Liver (tissue), 9 donors: ENCODE data around the gene RUFY1. TPM values are rescaled to one million over a fixed set of nuclear protein-coding genes. Genes with fewer than 3 reads are reported as not detected.

Experiments used
- DNase-seq: peaks from one replicate; pipeline ENCODE4 v3.0.0-alpha.2; 2017; ENCODE audit warnings: low spot score
- H3K27ac ChIP-seq, 2 donors: one replicate each; pipeline ENCODE4 v1.7.0; 2013; ENCODE audit warnings: inconsistent platforms in 2 of 2, low read length in 2 of 2, control low read depth in 1 of 2, low read depth in 1 of 2, mild to moderate bottlenecking in 1 of 2
- H3K27me3 ChIP-seq, 4 donors: one replicate each; pipeline versions ENCODE4 v1.6.1 to v1.7.0; 2013; ENCODE audit warnings: low read length in 3 of 4, inconsistent platforms in 1 of 4, mild to moderate bottlenecking in 1 of 4, moderate library complexity in 1 of 4; ENCODE audit not compliant: control insufficient read depth in 4 of 4, insufficient read depth in 4 of 4
- H3K36me3 ChIP-seq, 4 donors: one replicate each; pipeline versions ENCODE4 v1.6.1 to v1.7.0; 2013; ENCODE audit warnings: low read length in 3 of 4, mild to moderate bottlenecking in 3 of 4, low read depth in 1 of 4, moderate library complexity in 1 of 4; ENCODE audit not compliant: control insufficient read depth in 4 of 4, insufficient read depth in 3 of 4
- H3K4me1 ChIP-seq, 4 donors: one replicate each; pipeline versions ENCODE4 v1.6.1 to v1.7.0; 2013; ENCODE audit warnings: low read length in 3 of 4, mild to moderate bottlenecking in 3 of 4, moderate library complexity in 1 of 4; ENCODE audit not compliant: control insufficient read depth in 4 of 4, insufficient read depth in 4 of 4
- H3K4me3 ChIP-seq, 3 donors: one replicate each; pipeline versions ENCODE4 v1.6.1 to v1.7.0; 2013; ENCODE audit warnings: low read length in 3 of 3, control low read depth in 1 of 3, low read depth in 1 of 3, mild to moderate bottlenecking in 1 of 3
- H3K9ac ChIP-seq, 2 donors: one replicate each; pipeline ENCODE4 v1.7.0; 2013; ENCODE audit warnings: low read length in 2 of 2, mild to moderate bottlenecking in 2 of 2, moderate library complexity in 2 of 2, control low read depth in 1 of 2, low read depth in 1 of 2
- H3K9me3 ChIP-seq, 4 donors: one replicate each; pipeline versions ENCODE4 v1.6.1 to v1.7.0; 2013; ENCODE audit warnings: low read length in 3 of 4; ENCODE audit not compliant: control insufficient read depth in 4 of 4
- EGR1 ChIP-seq, 2 donors: IDR thresholded peaks; 2 replicates each; pipeline ENCODE4 v1.6.1; 2016 to 2018; ENCODE audit warnings: antibody characterized with exemption in 2 of 2, low read depth in 2 of 2
- FOXA1 ChIP-seq: IDR thresholded peaks from 2 replicates; pipeline ENCODE4 v1.6.1; 2016; ENCODE audit warnings: antibody characterized with exemption
- GABPA ChIP-seq, 2 donors: IDR thresholded peaks in 1 of 2; conservative IDR thresholded peaks in 1 of 2; 2 replicates each; pipeline ENCODE4 v1.6.1; 2016; ENCODE audit warnings: antibody characterized with exemption in 2 of 2, mild to moderate bottlenecking in 1 of 2, moderate library complexity in 1 of 2
- HNF4A ChIP-seq, 2 donors: conservative IDR thresholded peaks; 2 replicates each; pipeline ENCODE4 v1.6.1; 2016; ENCODE audit warnings: antibody characterized with exemption in 2 of 2, mild to moderate bottlenecking in 2 of 2
- HNF4G ChIP-seq: IDR thresholded peaks from 2 replicates; pipeline ENCODE4 v1.6.1; 2016; ENCODE audit warnings: antibody characterized with exemption
- JUND ChIP-seq, 2 donors: IDR thresholded peaks; 2 replicates each; pipeline ENCODE4 v1.6.1; 2016; ENCODE audit warnings: antibody characterized with exemption in 2 of 2
- NR2F2 ChIP-seq: IDR thresholded peaks from 2 replicates; pipeline ENCODE4 v1.6.1; 2016; ENCODE audit warnings: antibody characterized with exemption
- RXRA ChIP-seq, 2 donors: IDR thresholded peaks; 2 replicates each; pipeline ENCODE4 v1.6.1; 2017 to 2018; ENCODE audit warnings: antibody characterized with exemption in 2 of 2, mild to moderate bottlenecking in 1 of 2
- SP1 ChIP-seq: IDR thresholded peaks from 2 replicates; pipeline ENCODE4 v1.6.1; 2018; ENCODE audit warnings: antibody characterized with exemption, mild to moderate bottlenecking
- TAF1 ChIP-seq: conservative IDR thresholded peaks from 2 replicates; pipeline ENCODE4 v1.6.1; 2016; ENCODE audit warnings: antibody characterized with exemption, mild to moderate bottlenecking
- YY1 ChIP-seq: IDR thresholded peaks from 2 replicates; pipeline ENCODE4 v1.6.1; 2016; ENCODE audit warnings: antibody characterized with exemption, mild to moderate bottlenecking
- WGBS: extraction: QIAGEN DNeasy Blood & Tissue Kit; methylation state at CpG from one replicate; pipeline ENCODE4 v1.1.7; 2013; 5-methylcytosine and 5-hydroxymethylcytosine counted together
- polyA plus RNA-seq, 2 donors: library from polyadenylated mRNA; stranded (reverse) in 1 of 2; unstranded in 1 of 2; fragments of 200-250 nt in 1 of 2; fragments of >200 nt in 1 of 2; fragmentation: Nextera tagmentation in 1 of 2; extraction: Ambion mirVana in 1 of 2; gene quantifications; one replicate each; pipeline versions ENCODE4 v1.2.1 to v1.2.3, GENCODE V29; 2013 to 2015
- total RNA-seq, 2 donors: library from RNA; depleted of rRNA; stranded (reverse); fragments of >200 nt; gene quantifications; one replicate each; pipeline ENCODE4 v1.2.3, GENCODE V29; 2014
- TF ChIP-seq, protein P1 (sequence below): IDR thresholded peaks from 2 replicates; pipeline ENCODE4 v1.6.1; 2016; ENCODE audit warnings: antibody characterized with exemption
- TF ChIP-seq, protein P2 (sequence below): IDR thresholded peaks from 2 replicates; pipeline ENCODE4 v1.6.1; 2016; ENCODE audit warnings: antibody characterized with exemption
- TF ChIP-seq, protein P3 (sequence below): IDR thresholded peaks from 2 replicates; pipeline ENCODE4 v1.6.1; 2016; ENCODE audit warnings: antibody characterized with exemption
- TF ChIP-seq, protein P4 (sequence below): IDR thresholded peaks from 2 replicates; pipeline ENCODE4 v1.6.1; 2016; ENCODE audit warnings: antibody characterized with exemption, mild to moderate bottlenecking
- donor health status: healthy.
- donor health status: healthy.
- donor health status: healthy.
- donor health status: healthy.
- donor health status: healthy.

The RUFY1 gene
- total and polyA plus RNA-seq, 4 donors, result 11.6 to 25.2 (median 18.3) TPM

DNA sequence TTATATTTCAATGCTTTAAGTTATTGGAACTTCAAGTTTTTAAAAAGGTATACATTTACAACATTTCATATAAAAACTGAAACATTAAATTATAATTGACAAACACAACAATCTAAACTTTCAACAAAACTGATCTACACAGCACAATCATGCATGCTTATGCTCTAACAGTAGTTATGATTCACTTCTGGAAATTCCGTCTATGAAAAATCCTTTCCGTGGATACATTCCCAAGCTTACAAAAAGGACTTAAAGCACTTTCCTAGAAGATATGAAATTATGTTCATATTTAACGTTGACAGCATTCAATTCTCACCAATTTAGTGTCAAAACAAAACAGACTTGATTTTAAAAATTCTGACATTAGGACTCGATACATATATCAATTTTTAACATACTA, 69.4 kb downstream of the RUFY1 start:
- no peak for TF ChIP-seq EGR1 (IDR thresholded peaks at IDR 0.05; ENCODE audit: low read depth in 2 of 2)
- TF ChIP-seq NR2F2, result no peak
- TF ChIP-seq HNF4G, result no peak
- TF ChIP-seq FOXA1, result no peak
- TF ChIP-seq, protein P1, sequence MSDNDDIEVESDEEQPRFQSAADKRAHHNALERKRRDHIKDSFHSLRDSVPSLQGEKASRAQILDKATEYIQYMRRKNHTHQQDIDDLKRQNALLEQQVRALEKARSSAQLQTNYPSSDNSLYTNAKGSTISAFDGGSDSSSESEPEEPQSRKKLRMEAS, result no peak
- no peak for TF ChIP-seq TAF1
- no peak for TF ChIP-seq GABPA (IDR thresholded peaks at IDR 0.05 in 1 of 2, conservative IDR thresholded peaks at IDR 0.05 in 1 of 2)
- no peak for TF ChIP-seq JUND (IDR thresholded peaks at IDR 0.05)
- TF ChIP-seq, protein P2, sequence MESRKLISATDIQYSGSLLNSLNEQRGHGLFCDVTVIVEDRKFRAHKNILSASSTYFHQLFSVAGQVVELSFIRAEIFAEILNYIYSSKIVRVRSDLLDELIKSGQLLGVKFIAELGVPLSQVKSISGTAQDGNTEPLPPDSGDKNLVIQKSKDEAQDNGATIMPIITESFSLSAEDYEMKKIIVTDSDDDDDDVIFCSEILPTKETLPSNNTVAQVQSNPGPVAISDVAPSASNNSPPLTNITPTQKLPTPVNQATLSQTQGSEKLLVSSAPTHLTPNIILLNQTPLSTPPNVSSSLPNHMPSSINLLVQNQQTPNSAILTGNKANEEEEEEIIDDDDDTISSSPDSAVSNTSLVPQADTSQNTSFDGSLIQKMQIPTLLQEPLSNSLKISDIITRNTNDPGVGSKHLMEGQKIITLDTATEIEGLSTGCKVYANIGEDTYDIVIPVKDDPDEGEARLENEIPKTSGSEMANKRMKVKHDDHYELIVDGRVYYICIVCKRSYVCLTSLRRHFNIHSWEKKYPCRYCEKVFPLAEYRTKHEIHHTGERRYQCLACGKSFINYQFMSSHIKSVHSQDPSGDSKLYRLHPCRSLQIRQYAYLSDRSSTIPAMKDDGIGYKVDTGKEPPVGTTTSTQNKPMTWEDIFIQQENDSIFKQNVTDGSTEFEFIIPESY, result no peak

DNA sequence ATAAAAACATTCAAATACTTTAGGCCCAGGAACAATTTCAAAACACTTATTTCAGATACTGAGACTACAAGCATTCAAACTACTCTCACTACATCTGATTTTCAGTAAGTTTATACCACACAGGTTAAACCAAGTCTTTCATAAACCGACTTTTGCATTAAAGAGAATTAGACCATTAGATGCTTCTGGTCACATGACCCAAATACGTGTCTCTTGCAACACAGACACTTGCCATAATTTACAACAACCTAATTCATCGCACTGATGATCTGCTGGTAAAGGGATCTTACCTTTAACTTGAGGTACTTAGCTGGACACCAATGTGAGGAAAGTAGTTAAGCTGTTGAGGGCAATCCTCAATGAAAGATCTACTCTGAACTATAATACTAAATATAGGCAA, 69.9 kb downstream of the RUFY1 start:
- Histone ChIP-seq H3K36me3 (peaks cover 8 to 57% (median 56%) of the 10 kb centered on the region in 4 donors), H3K4me1 (peaks cover 0 to 61% (median 48%) of the 10 kb centered on the region in 4 donors), H3K9me3 (no peaks in the 10 kb centered on the region), H3K27ac (no peak overlapping the region), H3K27me3 (no peaks in the 10 kb centered on the region), H3K4me3 (peak overlapping the region; percentile 64 to 97 (median 82)), H3K9ac (peak overlapping the region; percentile 3 to 12)
- TF ChIP-seq, protein P1, result no peak
- TF ChIP-seq HNF4A (conservative IDR thresholded peaks at IDR 0.05) (no peak), YY1 (no peak), FOXA1 (no peak), JUND (IDR thresholded peaks at IDR 0.05) (no peak), RXRA (IDR thresholded peaks at IDR 0.05) (no peak), SP1 (no peak), EGR1 (IDR thresholded peaks at IDR 0.05; ENCODE audit: low read depth in 2 of 2) (no peak), TAF1 (no peak)
- TF ChIP-seq, protein P2, result no peak
- TF ChIP-seq, protein P3, sequence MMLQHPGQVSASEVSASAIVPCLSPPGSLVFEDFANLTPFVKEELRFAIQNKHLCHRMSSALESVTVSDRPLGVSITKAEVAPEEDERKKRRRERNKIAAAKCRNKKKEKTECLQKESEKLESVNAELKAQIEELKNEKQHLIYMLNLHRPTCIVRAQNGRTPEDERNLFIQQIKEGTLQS, result no peak
- TF ChIP-seq, protein P4, sequence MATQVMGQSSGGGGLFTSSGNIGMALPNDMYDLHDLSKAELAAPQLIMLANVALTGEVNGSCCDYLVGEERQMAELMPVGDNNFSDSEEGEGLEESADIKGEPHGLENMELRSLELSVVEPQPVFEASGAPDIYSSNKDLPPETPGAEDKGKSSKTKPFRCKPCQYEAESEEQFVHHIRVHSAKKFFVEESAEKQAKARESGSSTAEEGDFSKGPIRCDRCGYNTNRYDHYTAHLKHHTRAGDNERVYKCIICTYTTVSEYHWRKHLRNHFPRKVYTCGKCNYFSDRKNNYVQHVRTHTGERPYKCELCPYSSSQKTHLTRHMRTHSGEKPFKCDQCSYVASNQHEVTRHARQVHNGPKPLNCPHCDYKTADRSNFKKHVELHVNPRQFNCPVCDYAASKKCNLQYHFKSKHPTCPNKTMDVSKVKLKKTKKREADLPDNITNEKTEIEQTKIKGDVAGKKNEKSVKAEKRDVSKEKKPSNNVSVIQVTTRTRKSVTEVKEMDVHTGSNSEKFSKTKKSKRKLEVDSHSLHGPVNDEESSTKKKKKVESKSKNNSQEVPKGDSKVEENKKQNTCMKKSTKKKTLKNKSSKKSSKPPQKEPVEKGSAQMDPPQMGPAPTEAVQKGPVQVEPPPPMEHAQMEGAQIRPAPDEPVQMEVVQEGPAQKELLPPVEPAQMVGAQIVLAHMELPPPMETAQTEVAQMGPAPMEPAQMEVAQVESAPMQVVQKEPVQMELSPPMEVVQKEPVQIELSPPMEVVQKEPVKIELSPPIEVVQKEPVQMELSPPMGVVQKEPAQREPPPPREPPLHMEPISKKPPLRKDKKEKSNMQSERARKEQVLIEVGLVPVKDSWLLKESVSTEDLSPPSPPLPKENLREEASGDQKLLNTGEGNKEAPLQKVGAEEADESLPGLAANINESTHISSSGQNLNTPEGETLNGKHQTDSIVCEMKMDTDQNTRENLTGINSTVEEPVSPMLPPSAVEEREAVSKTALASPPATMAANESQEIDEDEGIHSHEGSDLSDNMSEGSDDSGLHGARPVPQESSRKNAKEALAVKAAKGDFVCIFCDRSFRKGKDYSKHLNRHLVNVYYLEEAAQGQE, result no peak
- no peak for DNase-seq
- WGBS, result 2% methylated on average over 3 of the region's 3 CpGs

More for the DNA sequence above, 69.4 kb downstream of the RUFY1 start:
- Histone ChIP-seq H3K9ac (peak overlapping the region in 1 of 2 donors; percentile 48), H3K27me3 (no peaks in the 10 kb centered on the region), H3K4me3 (peak overlapping the region in 1 of 3 donors; percentile 82), H3K27ac (no peak overlapping the region), H3K4me1 (peaks cover 0 to 58% (median 44%) of the 10 kb centered on the region in 4 donors), H3K9me3 (no peaks in the 10 kb centered on the region), H3K36me3 (peaks cover 9 to 62% (median 61%) of the 10 kb centered on the region in 4 donors)
- 16% methylated on average over 4 of the region's 4 CpGs for WGBS
- no peak for DNase-seq
